ENCODE data around the gene TBC1D9B.

The TBC1D9B gene

DNA sequence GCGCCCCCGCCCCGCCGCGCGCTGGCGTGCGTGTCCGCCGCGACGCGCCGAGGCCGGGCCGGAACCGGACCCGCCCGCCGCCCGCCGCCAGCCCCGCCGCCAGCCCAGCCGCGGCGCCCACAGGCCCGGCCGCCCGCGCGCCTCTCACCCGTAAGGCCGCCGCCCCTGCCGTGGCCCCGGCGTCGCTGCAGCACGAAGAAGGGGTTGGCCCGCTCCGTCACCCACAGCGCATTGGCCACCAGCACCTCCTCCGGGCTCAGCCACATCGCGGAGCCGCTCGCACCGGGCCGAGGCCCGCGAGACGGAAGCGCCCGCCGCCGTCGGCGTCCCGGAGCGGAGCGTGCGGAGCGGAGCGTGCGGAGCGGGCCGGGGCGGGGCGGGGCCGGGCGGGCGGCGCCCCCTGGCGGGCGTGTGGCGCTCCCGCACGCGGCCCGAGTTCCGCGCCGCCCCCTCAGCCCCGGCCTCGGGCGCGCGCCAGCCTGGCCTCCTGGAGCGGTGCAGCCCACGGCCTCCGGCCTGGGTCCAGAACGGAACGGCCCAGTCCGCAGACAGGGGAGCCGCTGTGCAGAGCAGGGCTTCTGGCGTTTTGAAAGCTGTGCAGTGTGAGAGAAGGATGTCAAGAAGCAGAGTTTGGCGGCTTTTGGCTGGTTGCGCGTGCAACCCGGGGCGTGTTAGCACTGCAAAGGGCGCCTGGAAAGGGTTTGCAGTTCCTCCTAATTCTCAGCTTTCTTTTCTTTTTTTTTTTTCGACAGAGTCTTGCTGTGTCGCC is at the start of gene TBC1D9B:
TSS of gene TBC1D9B (minus strand) at position 342 of the 769 bp plus-strand sequence. CDS start at position 266, 76 bp downstream.
- no peak for DNase-seq

- DNase-seq: no peak
Observed at GRCh38 chr5:179955630-179956029, 47.9 kb upstream of the TBC1D9B start.

GRCh38 chr5:179955062-179955461 is 47.4 kb upstream of the TBC1D9B start:
- no peak for DNase-seq

GRCh38 chr5:179954434-179954833 is 46.7 kb upstream of the TBC1D9B start:
- DNase-seq: no peak

- DNase-seq: no peak
Observed at GRCh38 chr5:179953987-179954386, 46.3 kb upstream of the TBC1D9B start.

DNA sequence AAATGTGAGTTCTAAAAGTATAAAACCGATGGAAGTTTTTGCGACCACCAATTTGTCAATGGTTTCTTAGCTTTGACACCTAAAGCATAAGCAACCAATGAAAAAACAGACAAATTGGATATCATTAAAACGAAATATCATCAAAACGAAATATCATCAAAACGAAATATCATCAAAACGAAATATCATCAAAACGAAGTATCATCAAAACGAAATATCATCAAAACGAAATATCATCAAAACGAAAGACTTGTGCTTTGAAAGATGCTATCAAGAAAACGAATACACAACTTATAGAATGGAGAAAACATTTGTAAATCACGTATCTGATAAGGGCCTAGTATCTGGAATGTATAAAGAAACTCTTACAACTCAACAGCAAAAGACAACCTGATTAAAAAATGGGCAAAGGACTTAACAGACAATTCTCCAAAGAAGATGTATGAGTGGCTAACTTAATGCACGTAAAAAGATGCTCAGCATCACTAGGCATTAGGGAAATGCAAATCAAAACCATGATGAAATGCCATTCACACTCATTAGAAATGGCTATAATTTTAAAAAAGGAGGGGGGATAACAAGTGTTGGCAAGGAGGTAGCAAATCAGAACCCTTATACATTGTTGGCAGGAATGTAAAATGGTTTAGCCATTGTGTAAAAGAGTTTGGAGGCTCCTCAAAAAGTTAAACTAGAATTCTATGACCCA is 29.4 kb upstream of the TBC1D9B start:
- no peak for DNase-seq

- DNase-seq: no peak
Observed at GRCh38 chr5:179930788-179931473, 23.2 kb upstream of the TBC1D9B start.

DNA sequence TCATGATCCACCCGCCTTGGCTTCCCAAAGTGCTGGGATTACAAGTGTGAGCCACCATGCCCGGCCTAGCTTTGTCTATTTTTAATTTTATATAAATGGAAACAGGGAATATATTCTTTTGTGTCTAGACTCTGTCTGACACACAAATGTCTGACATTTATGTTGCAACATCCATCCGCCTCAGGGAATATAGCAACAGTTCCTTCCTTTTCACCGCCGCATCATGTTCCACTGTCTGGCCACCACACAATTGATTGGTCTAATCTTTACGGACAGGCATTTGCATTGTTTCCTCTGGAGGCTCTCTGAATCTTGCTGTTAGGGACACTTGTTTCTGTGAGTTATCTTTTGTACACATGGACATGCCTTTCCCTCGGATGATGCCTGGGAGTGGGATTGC is 20.1 kb upstream of the TBC1D9B start:
- no peak for DNase-seq

- no peak for DNase-seq
Observed at GRCh38 chr5:179926657-179927056, 19.0 kb upstream of the TBC1D9B start.

GRCh38 chr5:179923436-179923835 is 15.7 kb upstream of the TBC1D9B start:
- no peak for DNase-seq

GRCh38 chr5:179920175-179920574 is 12.5 kb upstream of the TBC1D9B start:
- DNase-seq: no peak

DNA sequence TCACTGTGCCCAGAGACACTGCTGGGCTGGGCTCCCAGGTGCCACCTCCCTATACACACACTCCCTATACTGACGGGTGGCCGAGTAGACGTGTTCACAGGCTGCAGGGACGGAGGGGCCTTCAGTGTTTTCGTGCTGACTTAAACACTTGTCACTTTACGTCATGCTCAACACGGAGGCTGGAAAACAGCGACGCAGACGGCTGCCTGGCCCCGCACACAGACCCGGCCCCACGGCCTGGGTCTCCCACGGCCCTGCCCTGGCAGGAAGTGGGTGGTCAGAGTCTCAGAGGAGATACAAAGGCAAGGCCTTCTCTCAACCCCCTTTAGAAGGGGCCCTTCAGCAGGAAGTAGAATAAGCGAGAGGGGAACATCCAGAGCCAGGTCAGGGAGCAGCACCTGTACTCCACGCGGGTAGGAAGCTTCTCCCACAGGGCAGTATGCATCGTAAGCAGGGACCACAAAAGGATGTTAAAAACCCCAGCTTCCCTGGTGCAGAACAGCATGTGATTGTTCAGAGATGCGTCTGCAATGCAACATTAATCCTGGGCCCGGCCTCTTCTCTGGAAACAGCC is 11.9 kb upstream of the TBC1D9B start:
- no peak for DNase-seq

DNA sequence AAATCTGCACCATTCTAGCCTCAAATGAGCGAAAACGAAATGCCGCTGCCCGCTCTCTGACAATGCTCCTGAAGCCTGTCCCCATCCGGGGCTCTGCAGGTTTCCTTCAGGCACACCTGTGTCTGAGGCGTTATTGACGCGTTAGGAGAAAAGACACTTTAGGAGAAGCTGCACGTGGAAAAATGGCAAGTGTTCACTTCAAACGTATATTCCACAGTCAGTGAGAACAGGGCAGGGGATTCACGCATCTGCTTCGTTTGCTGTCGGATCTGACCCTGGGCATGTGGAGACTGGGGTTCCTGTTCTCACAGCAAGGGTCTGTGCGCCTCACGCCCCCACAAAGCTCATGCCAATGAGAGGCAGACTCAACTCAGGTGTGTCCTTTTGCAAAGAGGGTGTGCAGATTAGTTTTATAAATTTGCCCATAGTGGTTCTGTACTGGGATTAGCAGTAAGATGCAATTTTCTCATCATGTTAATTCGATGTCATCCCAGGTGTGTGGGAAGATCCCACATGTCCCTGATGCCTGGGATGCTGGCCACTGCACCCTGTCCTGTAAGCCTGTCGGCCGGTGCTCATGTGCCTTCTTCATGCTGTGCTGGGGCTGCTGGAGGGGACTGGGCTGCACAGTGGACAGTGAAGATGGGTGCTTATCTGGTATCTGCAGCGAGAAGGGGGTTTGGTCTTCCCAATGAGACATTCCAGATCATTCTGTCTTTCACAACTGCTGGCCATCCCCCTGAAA is 11.2 kb upstream of the TBC1D9B start:
- no peak for DNase-seq

DNA sequence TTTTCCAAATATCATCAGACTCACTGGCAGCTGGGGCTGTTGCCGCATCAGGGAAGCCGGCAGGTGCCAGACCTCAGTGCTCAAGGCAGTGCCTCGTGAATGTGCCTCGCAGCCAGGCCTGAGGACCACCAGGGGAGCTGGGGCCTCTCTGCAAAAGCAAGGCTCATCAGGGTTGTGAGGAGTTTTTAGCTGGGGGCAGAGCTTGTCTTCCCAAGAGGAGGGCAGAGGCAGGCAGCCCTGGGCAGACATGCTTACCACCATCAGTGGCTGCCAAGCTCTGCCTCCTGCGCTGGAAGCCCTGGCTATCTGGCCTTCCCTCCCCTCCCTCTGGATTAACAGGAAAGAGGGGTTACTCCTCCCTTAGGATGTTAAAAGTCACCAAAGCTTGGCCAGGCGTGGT is 8.8 kb upstream of the TBC1D9B start:
- DNase-seq: no peak

DNA sequence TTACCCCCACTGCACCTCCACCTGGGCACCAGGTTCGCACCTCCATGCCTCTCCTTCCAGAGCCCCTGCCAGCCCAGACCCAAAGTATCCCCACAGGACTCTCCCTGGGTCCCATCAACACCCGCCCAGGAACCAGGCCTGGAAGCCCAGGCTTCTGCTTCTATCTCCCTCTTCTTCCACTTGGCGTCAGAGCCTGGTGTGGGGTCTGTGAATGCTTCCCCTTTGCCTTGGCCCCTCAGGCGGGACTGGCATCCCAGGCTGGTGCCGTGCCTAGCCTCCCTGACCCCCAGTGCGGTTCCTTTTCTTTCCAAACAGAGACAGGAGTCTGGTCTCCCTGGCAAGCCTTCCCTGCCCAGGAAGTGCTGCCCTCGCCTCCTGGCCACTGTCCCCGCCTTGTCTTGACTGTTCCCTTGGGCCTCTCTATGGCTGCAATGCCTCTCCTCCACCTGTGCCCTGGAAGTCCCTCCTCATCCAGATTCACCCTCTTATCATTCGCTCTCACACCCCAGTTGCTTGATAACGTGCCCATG is 7.8 kb upstream of the TBC1D9B start:
- DNase-seq: no peak

- DNase-seq: no peak
Observed at GRCh38 chr5:179914032-179914755, 6.5 kb upstream of the TBC1D9B start.

GRCh38 chr5:179913461-179913860 is 5.8 kb upstream of the TBC1D9B start:
- DNase-seq: no peak

GRCh38 chr5:179912951-179913350 is 5.3 kb upstream of the TBC1D9B start:
- DNase-seq: no peak

DNA sequence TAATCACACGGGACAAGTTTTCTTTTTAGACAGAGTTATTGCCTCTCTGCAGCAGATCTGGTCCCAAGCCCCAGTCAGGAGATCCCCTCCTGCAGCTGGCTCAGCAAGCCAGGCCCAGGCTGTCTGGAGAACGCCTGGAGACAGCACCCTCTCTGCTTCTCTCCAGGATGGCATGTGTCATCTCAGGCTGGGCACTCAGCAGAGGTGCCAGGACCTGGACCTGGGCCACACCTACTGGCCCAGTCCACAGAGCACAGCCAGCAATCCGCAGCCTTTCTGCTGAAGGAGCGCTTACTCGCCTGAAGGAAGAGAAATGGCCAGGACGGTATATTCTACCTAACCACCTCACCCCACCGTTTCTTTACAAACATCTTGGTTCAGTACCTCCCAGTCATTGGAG is 4.7 kb upstream of the TBC1D9B start:
- DNase-seq: no peak

- DNase-seq: no peak
Observed at GRCh38 chr5:179909224-179909623, 1.5 kb upstream of the TBC1D9B start.

GRCh38 chr5:179908528-179908927 is 831 bp upstream of the TBC1D9B start:
- DNase-seq: no peak

All from NCI-H446 treated with DMSO at 0.1 percent for 48 hours (cell line).